ENCODE results near the gene KCNAB1.

KCNAB1 gene

DNA sequence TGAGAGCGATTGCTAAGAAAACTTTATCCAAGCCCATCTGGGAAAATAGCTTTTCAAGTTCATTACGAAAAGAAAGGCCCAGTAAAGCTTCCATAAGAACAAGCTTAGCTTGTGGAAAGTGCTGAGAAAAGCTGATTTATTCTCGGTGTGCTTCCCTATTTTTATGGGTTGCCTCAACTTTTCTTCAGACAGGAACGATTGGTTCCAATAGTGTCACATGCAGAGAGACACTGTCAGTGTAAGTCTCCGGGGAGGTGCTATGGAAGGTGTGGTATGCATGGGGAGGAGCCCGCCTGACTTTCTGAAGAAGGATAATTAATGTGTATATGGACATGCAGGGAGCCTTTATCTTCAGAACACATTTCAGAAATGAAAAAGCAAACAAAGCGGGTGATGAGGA lies 257.3 kb downstream of the KCNAB1 start:
- POLR2A ChIA-PET: no interaction called here
- CTCF ChIA-PET: interaction anchor here (0.6 to 0.7 kb wide), 2 partner anchors 108 to 225 kb away, joined by 3 read pairs; no protein-coding TSS in a partner anchor
- TF ChIP-seq SUZ12 (IDR thresholded peaks at IDR 0.05): no peak
- TF ChIP-seq FOXK2 (IDR thresholded peaks at IDR 0.05): no peak
- TF ChIP-seq TARDBP (IDR thresholded peaks at IDR 0.05): no peak
- TF ChIP-seq ELF4 (IDR thresholded peaks at IDR 0.05): no peak
- TF ChIP-seq SP1 (IDR thresholded peaks at IDR 0.05): no peak
- TF ChIP-seq NFRKB (IDR thresholded peaks at IDR 0.05): no peak
- no peak for TF ChIP-seq FOXA1 (IDR thresholded peaks at IDR 0.05)
- TF ChIP-seq, protein P1, sequence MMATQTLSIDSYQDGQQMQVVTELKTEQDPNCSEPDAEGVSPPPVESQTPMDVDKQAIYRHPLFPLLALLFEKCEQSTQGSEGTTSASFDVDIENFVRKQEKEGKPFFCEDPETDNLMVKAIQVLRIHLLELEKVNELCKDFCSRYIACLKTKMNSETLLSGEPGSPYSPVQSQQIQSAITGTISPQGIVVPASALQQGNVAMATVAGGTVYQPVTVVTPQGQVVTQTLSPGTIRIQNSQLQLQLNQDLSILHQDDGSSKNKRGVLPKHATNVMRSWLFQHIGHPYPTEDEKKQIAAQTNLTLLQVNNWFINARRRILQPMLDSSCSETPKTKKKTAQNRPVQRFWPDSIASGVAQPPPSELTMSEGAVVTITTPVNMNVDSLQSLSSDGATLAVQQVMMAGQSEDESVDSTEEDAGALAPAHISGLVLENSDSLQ (IDR thresholded peaks at IDR 0.05): no peak
- TF ChIP-seq FOXM1 (IDR thresholded peaks at IDR 0.05; ENCODE audit: borderline replicate concordance): no peak
- TF ChIP-seq ARNT (IDR thresholded peaks at IDR 0.05): no peak
- no peak for TF ChIP-seq HDGF (IDR thresholded peaks at IDR 0.05; ENCODE audit: borderline replicate concordance)
- no peak for TF ChIP-seq BHLHE40 (IDR thresholded peaks at IDR 0.05; ENCODE audit: borderline replicate concordance)
- no peak for TF ChIP-seq CTBP1 (IDR thresholded peaks at IDR 0.05; ENCODE audit: borderline replicate concordance)
- no peak for TF ChIP-seq L3MBTL2 (conservative IDR thresholded peaks at IDR 0.05)
- no peak for TF ChIP-seq ZNF384 (IDR thresholded peaks at IDR 0.05)
- DNase-seq (ENCODE audit: extremely low spot score): no peak

DNA sequence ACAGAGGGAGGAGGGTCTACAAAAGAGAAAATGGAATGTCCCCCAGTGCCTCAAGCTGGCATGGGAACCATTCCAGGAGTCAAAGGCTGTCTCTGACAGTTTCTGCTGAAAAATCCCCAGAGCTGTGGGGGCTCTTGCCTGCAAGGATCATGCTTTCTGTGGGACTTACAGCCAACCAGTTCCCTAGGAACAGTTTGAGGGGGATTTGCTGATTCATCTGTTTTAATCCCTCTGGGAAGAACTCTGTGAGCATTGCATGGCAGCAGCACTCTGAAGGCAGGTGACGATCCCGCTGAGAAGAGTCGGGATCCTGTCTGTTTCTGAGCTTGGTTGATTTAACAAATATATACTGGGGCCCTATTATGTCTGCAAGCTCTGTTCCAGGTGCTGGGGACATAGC lies 258.5 kb downstream of the KCNAB1 start:
- DNase-seq (ENCODE audit: extremely low spot score): no peak
- TF ChIP-seq BHLHE40 (IDR thresholded peaks at IDR 0.05; ENCODE audit: borderline replicate concordance): no peak
- TF ChIP-seq, protein P1 (IDR thresholded peaks at IDR 0.05): no peak
- TF ChIP-seq ZNF384 (IDR thresholded peaks at IDR 0.05): no peak
- no peak for TF ChIP-seq ELF4 (IDR thresholded peaks at IDR 0.05)
- no peak for TF ChIP-seq FOXK2 (IDR thresholded peaks at IDR 0.05)
- ChIA-PET POLR2A (no interaction called here), CTCF (no interaction called here)

DNA sequence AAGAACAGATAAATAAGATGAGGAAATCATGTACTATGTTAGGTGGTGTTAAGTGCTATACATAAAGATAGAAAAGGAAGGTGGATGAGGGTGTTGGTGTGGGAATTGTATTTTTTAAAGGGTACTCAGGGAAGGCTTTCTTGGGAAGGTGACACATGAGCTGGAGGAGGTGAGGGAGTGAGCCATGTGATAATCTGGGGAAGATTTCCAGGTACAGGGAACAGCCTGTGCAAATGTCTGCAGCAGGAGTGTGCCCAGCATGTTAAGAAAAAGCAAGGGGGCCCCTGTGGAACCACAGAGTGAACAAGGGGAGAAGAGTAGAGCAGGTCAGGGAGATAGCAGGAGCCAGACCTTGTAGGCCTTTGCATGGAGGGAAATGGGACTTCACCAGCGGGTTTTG lies 258.9 kb downstream of the KCNAB1 start:
- ChIA-PET POLR2A (no interaction called here), CTCF (no interaction called here)
- no peak for DNase-seq (ENCODE audit: extremely low spot score)
- no peak for TF ChIP-seq TARDBP (IDR thresholded peaks at IDR 0.05)
- TF ChIP-seq FOXA1 (IDR thresholded peaks at IDR 0.05): no peak
- no peak for TF ChIP-seq ARNT (IDR thresholded peaks at IDR 0.05)
- no peak for TF ChIP-seq CTBP1 (IDR thresholded peaks at IDR 0.05; ENCODE audit: borderline replicate concordance)
- no peak for TF ChIP-seq LEF1 (IDR thresholded peaks at IDR 0.05; ENCODE audit: borderline replicate concordance)
- no peak for TF ChIP-seq BHLHE40 (IDR thresholded peaks at IDR 0.05; ENCODE audit: borderline replicate concordance)
- TF ChIP-seq, protein P1 (IDR thresholded peaks at IDR 0.05): no peak
- TF ChIP-seq NFRKB (IDR thresholded peaks at IDR 0.05): no peak
- TF ChIP-seq ELF4 (IDR thresholded peaks at IDR 0.05): no peak
- no peak for TF ChIP-seq SUZ12 (IDR thresholded peaks at IDR 0.05)
- TF ChIP-seq SP1 (IDR thresholded peaks at IDR 0.05): no peak
- TF ChIP-seq FOXM1 (IDR thresholded peaks at IDR 0.05; ENCODE audit: borderline replicate concordance): no peak
- TF ChIP-seq HDGF (IDR thresholded peaks at IDR 0.05; ENCODE audit: borderline replicate concordance): no peak
- TF ChIP-seq L3MBTL2 (conservative IDR thresholded peaks at IDR 0.05): no peak

DNA sequence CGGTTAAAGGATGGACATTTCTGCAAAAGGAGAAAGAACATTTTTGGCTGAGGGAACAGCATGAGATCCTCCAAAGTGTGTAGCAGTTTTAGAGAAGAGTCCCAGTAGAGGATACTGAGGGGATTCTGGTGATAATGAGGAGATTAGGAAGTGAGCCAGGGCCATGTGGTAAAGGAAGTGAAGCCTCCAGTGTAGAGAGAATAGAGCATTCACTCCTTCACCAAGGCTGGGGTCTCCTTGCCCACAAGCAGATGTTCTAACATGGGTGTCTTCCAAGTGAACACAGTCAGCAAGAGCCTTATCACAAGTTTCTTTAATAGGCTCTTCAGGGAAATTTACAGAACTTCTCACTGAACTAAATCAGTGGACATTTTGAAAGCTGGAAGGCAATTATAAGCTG lies 260.9 kb downstream of the KCNAB1 start:
- no peak for TF ChIP-seq FOXM1 (IDR thresholded peaks at IDR 0.05; ENCODE audit: borderline replicate concordance)
- no peak for TF ChIP-seq ZNF384 (IDR thresholded peaks at IDR 0.05)
- no peak for TF ChIP-seq SUZ12 (IDR thresholded peaks at IDR 0.05)
- TF ChIP-seq, protein P1 (IDR thresholded peaks at IDR 0.05): no peak
- TF ChIP-seq BHLHE40 (IDR thresholded peaks at IDR 0.05; ENCODE audit: borderline replicate concordance): no peak
- no peak for TF ChIP-seq CTBP1 (IDR thresholded peaks at IDR 0.05; ENCODE audit: borderline replicate concordance)
- POLR2A ChIA-PET: no interaction called here

DNA sequence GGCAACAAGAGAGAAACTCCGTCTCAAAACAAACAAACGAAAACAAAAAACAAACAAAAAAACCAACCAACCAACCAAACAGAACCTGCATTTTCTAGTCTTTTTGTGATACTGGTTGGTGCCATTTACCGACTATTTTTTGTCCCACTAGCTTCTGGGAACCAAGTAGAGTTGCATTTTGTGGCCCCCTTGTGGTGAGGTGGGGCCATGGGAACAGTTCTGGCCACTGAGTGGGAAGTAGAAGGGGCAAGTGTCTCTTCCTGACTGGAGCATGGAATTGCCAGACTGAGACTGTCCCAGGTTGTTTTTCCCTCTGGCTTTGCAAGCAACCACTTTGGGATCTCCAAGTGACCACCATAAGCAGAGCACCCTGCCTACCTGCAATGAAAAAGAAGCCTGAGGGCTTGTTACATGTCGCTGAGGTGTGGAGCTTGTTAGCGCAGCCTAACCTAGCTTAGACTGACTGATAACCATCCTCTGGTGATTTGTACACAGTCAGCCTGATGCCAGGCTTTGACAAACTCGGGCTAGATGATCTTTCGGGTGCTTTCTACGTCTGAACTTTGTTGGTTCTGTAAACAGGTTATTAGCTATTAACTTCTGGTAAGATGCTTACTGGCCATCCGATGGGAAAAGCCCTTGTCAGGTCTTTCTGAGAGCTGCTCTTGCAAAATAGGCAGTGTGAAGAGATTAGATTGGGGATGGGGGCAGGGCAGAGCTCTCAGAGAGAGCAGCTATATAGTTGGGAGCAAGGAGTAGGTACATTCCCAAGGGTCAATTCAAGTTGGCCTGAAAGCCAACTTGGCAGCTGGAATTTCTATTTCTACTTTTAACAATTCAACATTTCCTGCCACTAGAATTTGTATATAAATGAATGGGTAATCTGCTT lies 262.3 kb downstream of the KCNAB1 start:
- TF ChIP-seq SP1 (IDR thresholded peaks at IDR 0.05) (no peak), ARNT (IDR thresholded peaks at IDR 0.05) (no peak), LEF1 (IDR thresholded peaks at IDR 0.05; ENCODE audit: borderline replicate concordance) (no peak), ELF4 (IDR thresholded peaks at IDR 0.05) (no peak), FOXM1 (IDR thresholded peaks at IDR 0.05; ENCODE audit: borderline replicate concordance) (no peak), FOXK2 (IDR thresholded peaks at IDR 0.05) (no peak), L3MBTL2 (conservative IDR thresholded peaks at IDR 0.05) (no peak), SUZ12 (IDR thresholded peaks at IDR 0.05) (no peak), HDGF (IDR thresholded peaks at IDR 0.05; ENCODE audit: borderline replicate concordance) (no peak), CTBP1 (IDR thresholded peaks at IDR 0.05; ENCODE audit: borderline replicate concordance) (no peak), FOXA1 (IDR thresholded peaks at IDR 0.05) (no peak)
- TF ChIP-seq, protein P1 (IDR thresholded peaks at IDR 0.05): no peak
- POLR2A ChIA-PET: no interaction called here
- CTCF ChIA-PET: interaction anchor here (0.9 to 2.9 kb wide), 6 partner anchors 12 to 232 kb away, joined by 3 to 11 read pairs (median 6); no protein-coding TSS in a partner anchor

More for the DNA sequence above, 260.9 kb downstream of the KCNAB1 start:
- CTCF ChIA-PET: interaction anchor here (1.9 to 2.9 kb wide), 2 partner anchors 15 to 231 kb away, joined by 10 to 11 read pairs; no protein-coding TSS in a partner anchor
- DNase-seq (ENCODE audit: extremely low spot score): no peak

More for the DNA sequence above, 262.3 kb downstream of the KCNAB1 start:
- DNase-seq (ENCODE audit: extremely low spot score): peak; percentile 65

Measured in HEK293T (cell line).